Upper lobe of right lung (tissue), 1 donor: ENCODE measurements around the gene ALKBH2. TPM values are rescaled to one million over a fixed set of nuclear protein-coding genes. Genes with fewer than 3 reads are reported as not detected.

ENCODE experiments used
- ATAC-seq: fragments of 200-7000 bp; cut with Tn5 transposase; one replicate; pipeline ENCODE4 v1.9.1; 2020; ENCODE audit warnings: mild to moderate bottlenecking, moderate library complexity
- DNase-seq: peaks from one replicate; pipeline ENCODE4 v3.0.0-alpha.2; 2020
- H3K27ac ChIP-seq: fragments of 200-600 bp; one replicate; pipeline ENCODE4 v1.8.0; 2022
- H3K27me3 ChIP-seq: fragments of 200-600 bp; one replicate; pipeline ENCODE4 v1.8.0; 2022; ENCODE audit warnings: mild to moderate bottlenecking
- H3K36me3 ChIP-seq: fragments of 200-600 bp; one replicate; pipeline ENCODE4 v1.8.0; 2022
- H3K4me1 ChIP-seq: fragments of 200-600 bp; one replicate; pipeline ENCODE4 v1.8.0; 2022
- H3K4me3 ChIP-seq: fragments of 200-600 bp; one replicate; pipeline ENCODE4 v1.8.0; 2022; ENCODE audit warnings: mild to moderate bottlenecking
- H3K9me3 ChIP-seq: fragments of 200-600 bp; one replicate; pipeline ENCODE4 v1.8.0; 2022
- intact Hi-C: fragments of 100-400 bp; cut with DNase I; formaldehyde crosslinking; loops from one replicate; pipeline ENCODE4 v1.11.0; 2022
- total RNA-seq: library from RNA; stranded (reverse); fragmentation: NEBNext Ultra II Directional; extraction: Animal tissue kit (Norgen Biotek cat#: 25700); gene quantifications from one replicate; pipeline ENCODE4 v1.2.1, GENCODE V29; 2021
- TF ChIP-seq, protein P1 (sequence below): fragments of 200-600 bp; IDR thresholded peaks from one replicate; pipeline ENCODE4 v1.8.0; 2022; ENCODE audit warnings: antibody characterized with exemption
- donor health status: DM: no; HTN: yes; CAD: no; lungs with severe emphysema.

The ALKBH2 gene
- total RNA-seq, 1 donor from 2014 or later = 10.1 TPM

DNA sequence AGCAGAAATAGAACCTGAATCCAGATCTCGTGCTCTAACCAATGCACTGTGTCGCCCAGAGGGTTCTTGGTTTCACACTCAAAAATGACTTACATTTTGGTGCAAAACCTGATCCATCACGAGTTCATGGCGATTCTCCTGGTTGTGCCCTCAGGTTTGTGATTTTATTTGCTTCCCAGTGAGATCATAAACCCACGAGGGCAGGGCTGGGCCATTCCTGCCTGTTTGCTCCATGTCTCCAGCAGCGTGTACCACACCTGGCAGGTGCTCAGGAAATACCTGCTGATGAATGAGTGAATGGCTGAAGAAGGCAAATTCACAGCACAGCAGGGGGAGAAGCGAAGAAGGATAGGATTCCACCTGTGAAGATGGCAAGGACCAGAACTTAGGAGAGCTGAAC lies 32.5 kb upstream of the ALKBH2 start:
- DNase-seq (no peak), ATAC-seq (no peak)
- TF ChIP-seq, protein P1, sequence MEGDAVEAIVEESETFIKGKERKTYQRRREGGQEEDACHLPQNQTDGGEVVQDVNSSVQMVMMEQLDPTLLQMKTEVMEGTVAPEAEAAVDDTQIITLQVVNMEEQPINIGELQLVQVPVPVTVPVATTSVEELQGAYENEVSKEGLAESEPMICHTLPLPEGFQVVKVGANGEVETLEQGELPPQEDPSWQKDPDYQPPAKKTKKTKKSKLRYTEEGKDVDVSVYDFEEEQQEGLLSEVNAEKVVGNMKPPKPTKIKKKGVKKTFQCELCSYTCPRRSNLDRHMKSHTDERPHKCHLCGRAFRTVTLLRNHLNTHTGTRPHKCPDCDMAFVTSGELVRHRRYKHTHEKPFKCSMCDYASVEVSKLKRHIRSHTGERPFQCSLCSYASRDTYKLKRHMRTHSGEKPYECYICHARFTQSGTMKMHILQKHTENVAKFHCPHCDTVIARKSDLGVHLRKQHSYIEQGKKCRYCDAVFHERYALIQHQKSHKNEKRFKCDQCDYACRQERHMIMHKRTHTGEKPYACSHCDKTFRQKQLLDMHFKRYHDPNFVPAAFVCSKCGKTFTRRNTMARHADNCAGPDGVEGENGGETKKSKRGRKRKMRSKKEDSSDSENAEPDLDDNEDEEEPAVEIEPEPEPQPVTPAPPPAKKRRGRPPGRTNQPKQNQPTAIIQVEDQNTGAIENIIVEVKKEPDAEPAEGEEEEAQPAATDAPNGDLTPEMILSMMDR = no peak
- Histone ChIP-seq H3K27me3 (no peaks in the 10 kb centered on the region), H3K4me1 (no peaks in the 10 kb centered on the region), H3K27ac (no peak overlapping the region), H3K36me3 (no peaks in the 10 kb centered on the region), H3K4me3 (no peak overlapping the region), H3K9me3 (no peaks in the 10 kb centered on the region)
- intact Hi-C loops = no loop called here

DNA sequence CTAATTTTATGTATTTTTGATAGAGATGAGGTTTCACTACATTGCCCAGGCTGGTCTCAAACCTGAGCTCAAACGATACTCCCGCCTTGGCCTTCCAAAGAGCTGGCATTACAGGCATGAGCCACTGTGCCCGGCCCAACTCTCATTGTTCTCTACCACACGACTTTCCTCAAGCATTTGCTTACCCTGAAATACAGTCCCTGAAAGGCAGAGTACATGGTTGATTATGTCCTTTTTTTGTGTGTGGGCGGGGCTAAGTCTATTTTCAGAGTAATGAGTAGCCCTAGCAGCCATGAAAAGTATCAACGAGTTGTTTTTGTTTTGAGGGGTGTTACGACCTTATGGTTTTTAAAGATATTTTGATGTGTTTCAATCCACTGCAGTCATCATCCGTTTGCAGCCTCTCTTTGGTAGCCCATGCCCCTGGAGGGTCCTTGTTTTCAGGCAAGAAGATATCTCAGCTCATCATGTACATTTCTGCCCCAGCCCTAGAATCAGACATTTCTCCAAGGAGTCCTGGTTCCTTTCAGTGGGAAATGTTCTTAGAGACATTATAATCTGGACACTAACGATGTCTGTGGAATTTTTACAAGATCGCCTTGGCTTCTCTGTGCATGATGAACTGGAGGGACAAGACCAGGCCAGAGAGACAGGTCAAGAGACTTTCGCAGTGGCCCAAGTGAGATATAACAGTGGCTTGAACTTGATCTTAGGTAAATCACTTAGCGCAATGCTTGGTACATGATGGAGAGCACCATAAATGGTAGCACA lies 31.8 kb upstream of the ALKBH2 start:
- intact Hi-C loops = no loop called here
- no peaks in the 10 kb centered on the region for H3K36me3 ChIP-seq
- no peak for DNase-seq
- H3K9me3 ChIP-seq = no peaks in the 10 kb centered on the region
- no peak overlapping the region for H3K27ac ChIP-seq
- ATAC-seq = no peak
- TF ChIP-seq, protein P1 = no peak
- H3K4me1 ChIP-seq = no peaks in the 10 kb centered on the region
- H3K27me3 ChIP-seq = no peaks in the 10 kb centered on the region
- no peak overlapping the region for H3K4me3 ChIP-seq

DNA sequence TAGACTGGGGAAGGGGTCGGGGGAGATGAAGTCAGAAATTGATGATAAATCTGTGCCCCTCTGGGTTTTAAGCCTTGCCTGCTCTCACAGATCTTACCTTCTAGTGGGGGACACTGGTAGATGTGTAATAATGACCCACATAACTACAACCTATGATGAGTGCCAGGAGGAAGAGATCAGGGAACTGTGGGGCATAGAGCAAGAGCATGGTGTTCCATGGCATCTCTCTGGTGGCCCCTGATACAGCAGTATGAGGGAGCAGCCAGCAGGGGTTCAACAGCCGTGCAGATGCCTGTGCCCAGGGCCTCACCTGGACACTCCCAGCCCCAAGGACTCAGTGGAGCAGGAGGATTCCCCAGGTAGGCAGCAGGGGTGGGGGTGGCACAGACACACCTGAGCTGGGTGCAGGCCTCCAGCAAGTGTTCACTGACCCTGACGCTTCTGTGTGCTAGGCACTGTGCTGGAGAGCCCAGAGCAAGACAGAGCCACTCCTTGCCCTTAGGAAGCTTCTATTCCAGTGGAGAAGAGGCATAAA lies 28.1 kb upstream of the ALKBH2 start:
- no peak overlapping the region for H3K27ac ChIP-seq
- H3K36me3 ChIP-seq = no peaks in the 10 kb centered on the region
- intact Hi-C loops = no loop called here
- H3K4me1 ChIP-seq = peaks cover 17% of the 10 kb centered on the region
- DNase-seq = no peak
- H3K4me3 ChIP-seq = no peak overlapping the region
- no peaks in the 10 kb centered on the region for H3K27me3 ChIP-seq
- H3K9me3 ChIP-seq = no peaks in the 10 kb centered on the region
- TF ChIP-seq, protein P1 = no peak
- no peak for ATAC-seq

DNA sequence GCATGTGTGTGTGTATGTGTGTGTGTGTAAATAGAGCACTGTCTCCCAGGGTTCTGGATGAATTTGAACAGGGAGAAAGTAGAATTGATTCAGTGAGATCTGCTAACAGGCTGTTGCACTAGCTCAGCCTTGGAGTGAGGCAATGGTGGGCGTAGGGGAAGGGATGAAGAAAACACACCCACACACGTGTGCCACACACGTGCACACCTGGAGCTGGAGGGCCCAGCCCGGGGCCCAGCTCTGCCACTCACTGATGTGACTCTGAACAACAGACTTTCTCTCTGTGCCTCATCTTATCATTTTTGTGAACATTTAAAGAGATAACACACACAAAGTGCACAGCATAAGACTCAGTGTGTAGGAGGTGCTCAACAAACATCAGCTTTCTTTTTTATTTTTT lies 27.3 kb upstream of the ALKBH2 start:
- no peaks in the 10 kb centered on the region for H3K36me3 ChIP-seq
- H3K4me1 ChIP-seq = peaks cover 24% of the 10 kb centered on the region
- no peak overlapping the region for H3K4me3 ChIP-seq
- no peak overlapping the region for H3K27ac ChIP-seq
- DNase-seq (no peak), ATAC-seq (no peak)
- TF ChIP-seq, protein P1 = no peak
- intact Hi-C loops = no loop called here
- H3K9me3 ChIP-seq = no peaks in the 10 kb centered on the region
- no peaks in the 10 kb centered on the region for H3K27me3 ChIP-seq

DNA sequence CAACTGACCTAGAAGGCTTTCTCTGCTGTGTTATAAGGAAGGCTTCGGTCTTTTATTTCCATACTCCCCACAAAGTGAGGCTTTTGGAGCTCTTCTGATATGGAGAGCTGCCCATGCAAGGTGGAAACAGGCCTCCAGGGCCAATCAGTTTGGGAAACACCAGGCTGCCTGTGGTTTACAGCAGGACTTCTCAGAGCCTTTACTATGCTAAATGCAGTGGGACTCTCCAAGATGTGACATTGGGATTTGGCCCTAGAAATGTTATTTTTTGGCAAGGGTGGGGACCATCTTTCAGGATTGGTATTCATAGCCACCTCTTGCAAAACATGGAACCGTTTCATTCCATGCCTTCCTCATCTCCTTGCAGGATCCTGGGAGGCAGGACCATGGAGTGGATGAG lies 26.8 kb upstream of the ALKBH2 start:
- peaks cover 29% of the 10 kb centered on the region for H3K4me1 ChIP-seq
- no peaks in the 10 kb centered on the region for H3K9me3 ChIP-seq
- TF ChIP-seq, protein P1 = no peak
- no peak overlapping the region for H3K27ac ChIP-seq
- no peak overlapping the region for H3K4me3 ChIP-seq
- ATAC-seq (no peak), DNase-seq (no peak)
- intact Hi-C loops = no loop called here
- H3K36me3 ChIP-seq = no peaks in the 10 kb centered on the region
- H3K27me3 ChIP-seq = no peaks in the 10 kb centered on the region
